ENCODE results near the gene CDR2L. TPM values are rescaled to one million over a fixed set of nuclear protein-coding genes. Genes with fewer than 3 reads are reported as not detected.
"Not testable (repeated sequence)": the region's sequence is repeated elsewhere in the genome, so short reads cannot be mapped to it uniquely, and the experiment has no call there.

CDR2L gene
- total and polyA plus RNA-seq, 12 donors, result 1.2 to 17.9 (median 9.5) TPM

DNA sequence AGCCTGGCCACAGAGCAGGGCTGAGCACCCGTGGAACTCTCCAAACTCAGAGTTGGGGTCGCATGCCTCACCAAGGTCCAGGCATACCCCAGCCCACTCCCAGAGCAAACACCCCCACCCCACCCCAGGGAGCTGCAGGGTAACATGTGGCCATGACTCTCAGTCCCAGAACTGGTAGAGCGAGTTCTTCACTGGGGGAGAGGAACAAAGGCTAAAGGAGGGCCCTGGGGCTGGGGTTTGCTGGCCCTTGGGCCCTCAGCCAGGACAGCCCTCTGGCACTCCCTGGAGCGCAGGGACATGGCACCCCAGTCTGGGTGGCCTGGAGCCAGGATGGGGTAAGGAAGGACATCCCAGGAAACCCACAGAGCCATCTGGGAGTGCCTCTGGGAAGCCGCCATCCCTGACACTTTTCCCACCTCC, 19.1 kb upstream of the CDR2L start:
- H3K36me3 ChIP-seq (replicated peaks in 1 of 2), result no peaks in the 10 kb centered on the region
- peaks cover 0 to 13% of the 10 kb centered on the region in 2 donors for H3K4me1 ChIP-seq (replicated peaks in 1 of 2)
- H3K4me3 ChIP-seq, result no peak overlapping the region
- TF ChIP-seq POLR2A (IDR thresholded peaks at IDR 0.05), result no peak
- TF ChIP-seq, protein P1, sequence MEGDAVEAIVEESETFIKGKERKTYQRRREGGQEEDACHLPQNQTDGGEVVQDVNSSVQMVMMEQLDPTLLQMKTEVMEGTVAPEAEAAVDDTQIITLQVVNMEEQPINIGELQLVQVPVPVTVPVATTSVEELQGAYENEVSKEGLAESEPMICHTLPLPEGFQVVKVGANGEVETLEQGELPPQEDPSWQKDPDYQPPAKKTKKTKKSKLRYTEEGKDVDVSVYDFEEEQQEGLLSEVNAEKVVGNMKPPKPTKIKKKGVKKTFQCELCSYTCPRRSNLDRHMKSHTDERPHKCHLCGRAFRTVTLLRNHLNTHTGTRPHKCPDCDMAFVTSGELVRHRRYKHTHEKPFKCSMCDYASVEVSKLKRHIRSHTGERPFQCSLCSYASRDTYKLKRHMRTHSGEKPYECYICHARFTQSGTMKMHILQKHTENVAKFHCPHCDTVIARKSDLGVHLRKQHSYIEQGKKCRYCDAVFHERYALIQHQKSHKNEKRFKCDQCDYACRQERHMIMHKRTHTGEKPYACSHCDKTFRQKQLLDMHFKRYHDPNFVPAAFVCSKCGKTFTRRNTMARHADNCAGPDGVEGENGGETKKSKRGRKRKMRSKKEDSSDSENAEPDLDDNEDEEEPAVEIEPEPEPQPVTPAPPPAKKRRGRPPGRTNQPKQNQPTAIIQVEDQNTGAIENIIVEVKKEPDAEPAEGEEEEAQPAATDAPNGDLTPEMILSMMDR (IDR thresholded peaks at IDR 0.05), result no peak
- no peak for DNase-seq
- WGBS, 4 donors, result 65 to 80% (median 72%) methylated on average over 2 to 5 of the region's 5 CpGs
- peaks cover 5% of the 10 kb centered on the region for H3K27me3 ChIP-seq
- H3K27ac ChIP-seq, result no peak overlapping the region
- H3K9me3 ChIP-seq (replicated peaks in 1 of 3), result no peaks in the 10 kb centered on the region
- intact Hi-C loops (cut with DNase I), result loop anchor here in 1 of 2 donors (10.0 kb wide), 1 partner anchor 136 kb away; the partner anchor contains the start of gene ARMC7

GRCh38 chr17:74969501-74969900, 17.9 kb upstream of the CDR2L start:
- not testable (repeated sequence) for H3K27ac ChIP-seq; H3K9me3 ChIP-seq (replicated peaks in 1 of 3); H3K36me3 ChIP-seq (replicated peaks in 1 of 2); H3K4me3 ChIP-seq; H3K27me3 ChIP-seq; DNase-seq
- WGBS, 4 donors, result 89 to 96% (median 89%) methylated on average over 5 of the region's 5 CpGs
- intact Hi-C loops (cut with DNase I), result loop anchor here in 1 of 2 donors (10.0 kb wide), 1 partner anchor 135 kb away; the partner anchor contains the start of gene ARMC7
- peaks cover 0 to 13% of the 10 kb centered on the region in 2 donors for H3K4me1 ChIP-seq (replicated peaks in 1 of 2)

GRCh38 chr17:74970395-74970794, 17.0 kb upstream of the CDR2L start:
- peak in 1 of 7 donors; percentile 46 for DNase-seq
- Histone ChIP-seq H3K4me3 (no peak overlapping the region), H3K4me1 (replicated peaks in 1 of 2) (peaks cover 0 to 13% of the 10 kb centered on the region in 2 donors), H3K9me3 (replicated peaks in 1 of 3) (no peaks in the 10 kb centered on the region), H3K36me3 (replicated peaks in 1 of 2) (no peaks in the 10 kb centered on the region), H3K27me3 (peaks cover 5% of the 10 kb centered on the region), H3K27ac (peak overlapping the region in 1 of 5 donors; percentile 39)
- TF ChIP-seq, protein P1 (IDR thresholded peaks at IDR 0.05), result no peak
- peak in 1 of 2 donors; percentile 12 for TF ChIP-seq POLR2A (IDR thresholded peaks at IDR 0.05)
- 79 to 90% (median 79%) methylated on average over 2 to 3 of the region's 3 CpGs for WGBS, 4 donors
- intact Hi-C loops (cut with DNase I), result loop anchor here in 1 of 2 donors (10.0 kb wide), 1 partner anchor 64 kb away; no protein-coding TSS in a partner anchor

GRCh38 chr17:74971069-74971841, 16.2 kb upstream of the CDR2L start:
- no peak for DNase-seq
- Histone ChIP-seq H3K27me3 (peaks cover 5% of the 10 kb centered on the region), H3K36me3 (replicated peaks in 1 of 2) (no peaks in the 10 kb centered on the region), H3K4me1 (replicated peaks in 1 of 2) (peaks cover 0 to 13% of the 10 kb centered on the region in 2 donors), H3K4me3 (peak overlapping the region in 1 of 4 donors; percentile 69), H3K9me3 (replicated peaks in 1 of 3) (no peaks in the 10 kb centered on the region), H3K27ac (peak overlapping the region in 2 of 5 donors; percentile 38 to 52)
- 76 to 88% (median 81%) methylated on average over 8 of the region's 8 CpGs for WGBS, 4 donors
- TF ChIP-seq, protein P1 (IDR thresholded peaks at IDR 0.05), result no peak
- intact Hi-C loops (cut with DNase I), result loop anchor here in 1 of 2 donors (10.0 kb wide), 1 partner anchor 64 kb away; no protein-coding TSS in a partner anchor

Data from adrenal gland (tissue), 12 donors.